IPS-NIHi11 (cell line): Measurements from ENCODE around the gene ENTREP3.
"Not testable (repeated sequence)": the region's sequence is repeated elsewhere in the genome, so short reads cannot be mapped to it uniquely, and the experiment has no call there.

Experiments used
- DNase-seq: peaks from one replicate; pipeline ENCODE4 v3.0.0; 2012; ENCODE audit warnings: mixed read lengths, low spot score

Gene ENTREP3

GRCh38 chr1:155223047-155223446 lies 32.2 kb downstream of the ENTREP3 start:
- DNase-seq, result no peak

DNA sequence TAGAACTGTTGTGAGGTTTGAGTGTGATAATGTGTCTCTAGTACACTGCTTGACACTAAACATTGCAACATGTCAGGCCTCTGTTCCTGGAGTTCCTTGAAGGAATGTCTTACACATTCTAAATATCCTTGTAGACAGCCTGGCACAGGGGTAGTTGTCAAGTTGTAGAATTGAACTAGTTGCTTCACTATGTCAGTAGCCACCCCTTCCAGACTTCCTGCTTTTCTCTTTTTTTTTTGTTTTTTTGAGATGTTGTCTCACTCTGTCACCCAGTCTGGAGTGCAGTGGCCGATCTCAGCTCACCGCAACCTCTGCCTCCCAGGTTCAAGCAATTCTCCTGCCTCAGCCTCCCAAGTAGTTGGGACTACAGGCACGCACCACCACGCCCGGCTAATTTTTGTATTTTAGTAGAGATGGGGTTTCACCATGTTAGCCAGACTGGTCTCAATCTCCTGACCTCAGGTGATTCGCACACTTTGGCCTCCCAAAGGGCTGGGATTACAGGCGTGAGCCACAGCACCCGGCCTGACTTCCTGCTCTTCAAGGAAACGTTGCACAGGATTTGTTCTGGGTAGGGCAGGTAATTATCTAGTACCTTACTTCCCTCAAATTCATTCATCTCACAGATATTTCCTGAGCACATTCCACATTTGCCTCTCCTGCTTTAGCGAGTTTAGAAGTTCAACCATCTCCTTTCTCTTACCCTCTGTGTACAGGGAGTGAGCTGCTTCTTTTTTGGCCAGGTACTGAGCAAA lies 34.9 kb downstream of the ENTREP3 start:
- DNase-seq, result not testable (repeated sequence)

- peak; percentile 51 for DNase-seq
Measured at GRCh38 chr1:155219592-155220031, 35.7 kb downstream of the ENTREP3 start.

GRCh38 chr1:155218854-155219591 lies 36.3 kb downstream of the ENTREP3 start:
- peak; percentile 75 for DNase-seq

GRCh38 chr1:155214702-155215101 lies 40.6 kb downstream of the ENTREP3 start:
- not testable (repeated sequence) for DNase-seq

GRCh38 chr1:155212051-155212440 lies 43.2 kb downstream of the ENTREP3 start:
- not testable (repeated sequence) for DNase-seq

- DNase-seq, result not testable (repeated sequence)
Measured at GRCh38 chr1:155211381-155212050, 43.8 kb downstream of the ENTREP3 start.

DNA sequence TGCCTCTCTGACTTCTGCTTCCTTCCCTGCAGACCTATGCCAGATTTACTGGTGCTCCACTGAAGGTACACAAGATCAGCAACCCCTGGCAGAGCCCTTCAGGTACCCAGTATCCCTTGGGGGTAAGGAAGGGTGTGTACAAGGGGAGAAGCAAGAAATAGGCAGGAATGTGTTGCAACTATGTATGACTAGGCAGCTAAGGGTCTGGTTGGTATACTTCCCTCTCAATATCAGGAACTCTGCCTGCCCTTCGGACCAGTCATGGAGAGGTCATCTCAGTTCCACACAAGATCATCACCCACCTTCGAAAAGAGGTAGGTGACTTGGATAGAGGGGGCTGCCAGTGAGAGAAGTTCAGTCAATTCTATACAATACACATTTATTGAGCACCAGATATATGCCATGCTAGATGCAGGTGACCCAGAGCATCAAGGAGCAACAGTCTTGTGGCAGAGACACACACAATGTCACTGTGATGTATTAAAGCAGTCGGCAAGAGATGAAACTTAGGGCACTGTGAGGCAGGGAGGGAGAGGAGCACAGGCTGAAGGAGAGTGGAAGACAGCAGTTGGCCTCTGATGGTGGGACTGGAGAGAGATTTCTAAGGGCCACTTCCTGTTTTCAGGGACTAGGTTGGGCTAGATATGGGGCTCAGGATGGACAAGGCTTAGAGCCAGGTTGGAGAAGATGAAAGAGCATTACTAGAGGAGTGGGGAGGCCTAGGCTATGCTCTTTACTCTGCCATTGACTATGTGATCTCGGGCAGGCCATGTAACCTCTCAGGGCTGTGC lies 44.8 kb downstream of the ENTREP3 start:
- DNase-seq, result no peak

DNA sequence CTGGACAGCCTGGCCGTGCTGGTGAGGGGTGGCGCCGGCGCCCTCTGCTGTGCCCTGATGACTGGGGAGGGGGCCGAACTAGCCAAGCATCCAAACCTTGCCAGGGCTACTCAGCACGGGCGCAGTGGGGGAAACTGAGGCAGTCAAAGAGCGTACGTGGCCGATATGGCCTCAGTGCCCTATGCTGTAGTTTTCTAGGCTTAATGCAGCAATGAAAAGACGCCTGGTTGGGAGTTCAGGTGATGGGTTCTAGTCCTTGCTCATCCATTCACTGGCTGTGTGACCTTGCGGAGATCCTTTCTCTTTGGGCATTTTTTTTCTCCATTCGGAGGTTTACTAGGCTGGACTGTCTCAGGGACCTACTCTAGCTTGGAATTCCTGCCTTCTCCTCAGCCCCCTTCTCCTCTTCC lies 46.0 kb downstream of the ENTREP3 start:
- DNase-seq, result no peak

DNA sequence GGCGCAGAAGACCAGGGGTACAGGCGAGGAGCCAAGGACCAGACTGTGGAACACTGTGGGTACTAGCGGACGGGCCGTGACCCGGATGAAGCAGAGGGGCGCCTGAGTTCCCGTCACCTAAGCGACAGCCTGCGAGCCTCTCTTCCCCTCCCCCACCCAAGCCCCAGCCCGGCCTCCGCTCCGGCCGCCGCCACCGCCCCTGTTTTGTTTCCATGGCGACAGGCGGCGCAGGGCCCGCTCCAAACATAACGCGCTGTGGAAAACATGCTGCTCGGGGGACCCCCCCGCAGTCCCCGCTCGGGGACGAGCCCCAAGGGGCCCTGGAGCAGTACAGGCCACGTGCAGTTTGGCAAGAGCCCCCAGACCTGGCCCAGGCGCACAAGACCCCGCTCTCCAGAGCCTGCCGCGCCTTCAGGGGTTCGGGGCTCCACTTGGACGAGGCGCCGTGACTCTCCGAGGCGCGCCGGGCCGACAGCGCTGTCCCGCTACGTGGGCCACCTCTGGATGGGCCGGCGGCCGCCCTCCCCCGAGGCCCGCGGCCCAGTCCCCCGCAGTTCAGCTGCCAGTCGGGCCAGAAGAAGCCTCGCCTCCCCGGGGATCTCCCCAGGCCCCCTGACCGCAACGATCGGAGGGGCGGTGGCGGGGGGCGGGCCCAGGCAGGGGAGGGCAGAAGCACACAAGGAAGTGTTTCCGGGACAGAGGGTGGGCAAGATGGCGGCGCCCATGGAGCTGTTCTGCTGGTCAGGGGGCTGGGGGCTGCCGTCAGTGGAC lies 46.6 kb downstream of the ENTREP3 start, which contains the start of gene MTX1:
Gene MTX1 (plus strand): TSS at position 155 of the 771 bp plus-strand sequence. CDS start 110 bp downstream, at position 265.
- peak; percentile 88 for DNase-seq

DNA sequence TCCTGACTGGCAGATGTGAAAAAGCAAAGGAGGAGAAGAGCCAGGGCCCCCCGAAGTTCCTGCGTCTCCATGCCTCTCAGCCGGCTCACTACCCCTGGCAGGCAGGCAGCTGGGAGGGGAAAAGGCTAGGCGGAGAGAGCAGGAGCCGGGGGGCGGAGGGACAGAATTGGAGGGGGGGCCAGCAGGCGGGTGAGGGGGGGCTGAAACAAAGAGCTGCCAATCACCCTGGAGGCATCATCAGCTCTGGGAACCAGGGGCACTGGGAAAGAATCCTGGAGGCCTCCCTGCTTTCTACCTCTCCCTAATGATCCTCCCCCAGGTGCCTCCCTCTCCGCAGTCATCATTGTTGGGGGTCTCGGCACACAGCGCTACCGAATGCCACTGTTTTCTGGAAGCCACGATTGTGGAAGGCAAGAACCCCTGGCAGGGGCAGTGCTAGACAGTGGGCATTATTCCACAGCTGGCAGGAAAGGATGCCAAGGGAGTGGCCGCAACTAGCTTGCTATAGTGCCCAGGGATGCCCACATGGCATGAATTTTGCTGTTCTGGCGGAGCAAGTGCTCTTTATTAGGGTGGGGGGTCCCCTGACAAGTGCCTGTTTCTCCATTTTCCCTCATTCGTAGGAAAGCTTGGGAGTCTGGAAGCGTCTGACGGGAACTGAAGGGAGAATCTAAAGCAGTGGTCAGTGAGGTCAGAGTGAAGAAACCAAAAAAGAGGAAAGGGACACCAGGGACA lies 47.3 kb downstream of the ENTREP3 start, which contains the start of gene THBS3:
Gene THBS3 (minus strand): TSS at position 92 of the 735 bp plus-strand sequence. CDS start 21 bp downstream, at position 71.
- DNase-seq, result no peak

GRCh38 chr1:155206891-155207805 lies 48.1 kb downstream of the ENTREP3 start:
- DNase-seq, result peak; percentile 68

DNA sequence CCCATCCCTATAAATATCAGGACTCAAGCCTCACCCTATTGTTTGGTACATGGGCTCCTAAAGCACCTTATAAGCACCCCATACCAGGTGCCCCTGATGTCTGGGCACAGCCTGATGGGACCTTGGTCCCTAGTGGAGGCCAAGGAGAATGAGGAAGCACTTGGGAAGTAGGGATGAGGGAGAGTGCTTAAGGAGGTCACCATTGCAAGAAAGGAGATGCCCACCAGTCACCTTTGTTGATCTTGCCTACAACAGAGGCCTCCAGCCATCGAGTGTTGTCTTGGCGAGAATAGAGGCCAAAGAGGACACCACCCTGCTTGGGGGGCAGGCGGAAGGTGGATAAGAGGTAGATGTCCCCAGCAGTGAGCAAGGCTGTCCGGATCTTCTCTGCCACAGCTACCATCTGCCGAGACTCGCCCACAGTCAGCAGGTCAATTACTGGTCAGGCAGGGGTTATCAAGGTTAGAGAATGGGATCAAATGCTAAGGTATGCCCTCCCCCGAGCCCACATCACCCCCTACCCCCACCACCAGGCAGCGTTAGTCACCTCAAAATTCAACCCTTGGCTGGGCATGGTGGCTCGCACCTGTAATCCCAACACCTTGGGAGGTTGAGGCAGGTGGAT lies 49.2 kb downstream of the ENTREP3 start:
- no peak for DNase-seq

DNA sequence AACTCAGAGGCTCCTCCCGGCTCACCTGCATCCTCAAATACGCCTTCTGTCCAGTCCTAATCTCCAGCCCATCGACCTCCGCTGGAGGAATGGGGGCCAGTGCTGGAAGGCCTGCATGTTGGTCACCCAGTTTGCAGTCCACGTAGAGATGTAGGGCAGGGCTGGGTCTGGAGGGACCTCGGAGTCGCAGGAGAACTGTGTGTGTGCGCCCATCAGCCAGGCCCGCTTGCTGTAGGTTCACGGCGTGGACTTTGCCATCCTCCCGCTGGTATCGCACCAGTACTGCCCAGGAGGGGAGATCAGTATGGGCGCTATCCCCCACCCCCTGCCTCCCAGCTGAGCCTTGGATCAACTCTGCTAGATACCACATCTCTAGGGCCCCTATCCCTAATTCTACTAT lies 50.2 kb downstream of the ENTREP3 start:
- DNase-seq, result no peak

GRCh38 chr1:155202731-155203515 lies 52.4 kb downstream of the ENTREP3 start:
- DNase-seq, result no peak

- no peak for DNase-seq
Measured at GRCh38 chr1:155202198-155202597, 53.1 kb downstream of the ENTREP3 start.

DNA sequence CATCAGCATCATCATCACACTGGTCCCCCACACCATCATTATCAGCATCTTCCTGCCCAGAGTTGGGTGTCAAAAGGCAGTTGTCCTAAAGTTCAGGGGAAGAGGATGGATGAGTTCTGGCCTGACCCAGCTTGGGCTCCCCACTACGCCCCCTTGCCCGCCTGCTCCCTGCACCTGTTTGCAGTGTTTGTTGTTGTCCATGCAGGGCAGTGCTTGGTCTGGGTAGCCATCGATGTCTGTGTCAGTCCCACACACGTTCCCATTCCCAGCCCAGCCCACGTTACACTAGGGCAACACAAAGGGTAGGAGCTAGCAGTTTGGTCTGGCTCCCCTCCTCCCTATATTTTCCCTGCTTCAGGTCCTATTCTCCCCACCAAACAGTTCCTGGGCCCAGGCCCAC lies 54.4 kb downstream of the ENTREP3 start:
- DNase-seq, result no peak

- DNase-seq, result no peak
Measured at GRCh38 chr1:155199792-155200191, 55.5 kb downstream of the ENTREP3 start.
